ENCODE data around the gene ASB1.

DNA sequence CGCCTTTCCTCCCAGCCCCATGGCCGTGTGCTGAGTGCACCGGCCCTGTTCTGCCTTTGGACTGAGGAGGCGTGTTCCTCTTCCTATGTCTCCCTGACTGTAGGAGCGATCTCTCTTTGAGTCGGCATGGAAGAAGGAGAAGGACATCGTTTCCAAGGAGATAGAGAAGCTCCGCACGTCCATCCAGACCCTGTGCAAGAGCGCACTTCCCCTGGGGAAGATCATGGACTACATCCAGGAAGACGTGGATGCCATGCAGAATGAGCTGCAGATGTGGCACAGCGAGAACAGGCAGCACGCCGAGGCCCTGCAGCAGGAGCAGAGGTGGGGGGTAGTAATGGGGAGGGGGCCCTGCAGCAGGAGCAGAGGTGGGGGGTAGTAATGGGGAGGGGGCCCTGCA, 29.4 kb upstream of the ASB1 start:
- TF ChIP-seq, protein P1, sequence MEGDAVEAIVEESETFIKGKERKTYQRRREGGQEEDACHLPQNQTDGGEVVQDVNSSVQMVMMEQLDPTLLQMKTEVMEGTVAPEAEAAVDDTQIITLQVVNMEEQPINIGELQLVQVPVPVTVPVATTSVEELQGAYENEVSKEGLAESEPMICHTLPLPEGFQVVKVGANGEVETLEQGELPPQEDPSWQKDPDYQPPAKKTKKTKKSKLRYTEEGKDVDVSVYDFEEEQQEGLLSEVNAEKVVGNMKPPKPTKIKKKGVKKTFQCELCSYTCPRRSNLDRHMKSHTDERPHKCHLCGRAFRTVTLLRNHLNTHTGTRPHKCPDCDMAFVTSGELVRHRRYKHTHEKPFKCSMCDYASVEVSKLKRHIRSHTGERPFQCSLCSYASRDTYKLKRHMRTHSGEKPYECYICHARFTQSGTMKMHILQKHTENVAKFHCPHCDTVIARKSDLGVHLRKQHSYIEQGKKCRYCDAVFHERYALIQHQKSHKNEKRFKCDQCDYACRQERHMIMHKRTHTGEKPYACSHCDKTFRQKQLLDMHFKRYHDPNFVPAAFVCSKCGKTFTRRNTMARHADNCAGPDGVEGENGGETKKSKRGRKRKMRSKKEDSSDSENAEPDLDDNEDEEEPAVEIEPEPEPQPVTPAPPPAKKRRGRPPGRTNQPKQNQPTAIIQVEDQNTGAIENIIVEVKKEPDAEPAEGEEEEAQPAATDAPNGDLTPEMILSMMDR (IDR thresholded peaks at IDR 0.05): no peak
- TF ChIP-seq EP300 (IDR thresholded peaks at IDR 0.05): no peak
